Measurements from ENCODE around the gene PAQR9.
A peak's percentile ranks its signal among the peaks of the same experiment; 100 is the strongest.

- TF ChIP-seq, protein P1, sequence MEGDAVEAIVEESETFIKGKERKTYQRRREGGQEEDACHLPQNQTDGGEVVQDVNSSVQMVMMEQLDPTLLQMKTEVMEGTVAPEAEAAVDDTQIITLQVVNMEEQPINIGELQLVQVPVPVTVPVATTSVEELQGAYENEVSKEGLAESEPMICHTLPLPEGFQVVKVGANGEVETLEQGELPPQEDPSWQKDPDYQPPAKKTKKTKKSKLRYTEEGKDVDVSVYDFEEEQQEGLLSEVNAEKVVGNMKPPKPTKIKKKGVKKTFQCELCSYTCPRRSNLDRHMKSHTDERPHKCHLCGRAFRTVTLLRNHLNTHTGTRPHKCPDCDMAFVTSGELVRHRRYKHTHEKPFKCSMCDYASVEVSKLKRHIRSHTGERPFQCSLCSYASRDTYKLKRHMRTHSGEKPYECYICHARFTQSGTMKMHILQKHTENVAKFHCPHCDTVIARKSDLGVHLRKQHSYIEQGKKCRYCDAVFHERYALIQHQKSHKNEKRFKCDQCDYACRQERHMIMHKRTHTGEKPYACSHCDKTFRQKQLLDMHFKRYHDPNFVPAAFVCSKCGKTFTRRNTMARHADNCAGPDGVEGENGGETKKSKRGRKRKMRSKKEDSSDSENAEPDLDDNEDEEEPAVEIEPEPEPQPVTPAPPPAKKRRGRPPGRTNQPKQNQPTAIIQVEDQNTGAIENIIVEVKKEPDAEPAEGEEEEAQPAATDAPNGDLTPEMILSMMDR (IDR thresholded peaks at IDR 0.05) = peak; percentile 28
- TF ChIP-seq TAF1 (IDR thresholded peaks at IDR 0.05; ENCODE audit: borderline replicate concordance, low read depth, low read length) = no peak
- TF ChIP-seq RFX5 (IDR thresholded peaks at IDR 0.05; ENCODE audit: low read length) = no peak
- TF ChIP-seq, protein P2, sequence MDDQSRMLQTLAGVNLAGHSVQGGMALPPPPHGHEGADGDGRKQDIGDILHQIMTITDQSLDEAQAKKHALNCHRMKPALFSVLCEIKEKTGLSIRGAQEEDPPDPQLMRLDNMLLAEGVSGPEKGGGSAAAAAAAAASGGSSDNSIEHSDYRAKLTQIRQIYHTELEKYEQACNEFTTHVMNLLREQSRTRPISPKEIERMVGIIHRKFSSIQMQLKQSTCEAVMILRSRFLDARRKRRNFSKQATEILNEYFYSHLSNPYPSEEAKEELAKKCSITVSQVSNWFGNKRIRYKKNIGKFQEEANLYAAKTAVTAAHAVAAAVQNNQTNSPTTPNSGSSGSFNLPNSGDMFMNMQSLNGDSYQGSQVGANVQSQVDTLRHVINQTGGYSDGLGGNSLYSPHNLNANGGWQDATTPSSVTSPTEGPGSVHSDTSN (IDR thresholded peaks at IDR 0.05) = no peak
- no peak for TF ChIP-seq RXRA (IDR thresholded peaks at IDR 0.05; ENCODE audit: borderline replicate concordance, low read depth)
- no peak for TF ChIP-seq POLR2AphosphoS5 (IDR thresholded peaks at IDR 0.05; ENCODE audit: low read depth, low read length)
- TF ChIP-seq MEF2A (IDR thresholded peaks at IDR 0.05; ENCODE audit: borderline replicate concordance, low read depth) = no peak
- no peak for TF ChIP-seq EZH2phosphoT487 (IDR thresholded peaks at IDR 0.05; ENCODE audit: borderline replicate concordance, low read depth)
Observed at GRCh38 chr3:142963234-142963515, 299 bp downstream of the PAQR9 start.

All from SK-N-SH (cell line).